Fibroblast of lung (primary cell): ENCODE data around the gene CHCHD6.

Experiments used
- EZH2 ChIP-seq: IDR thresholded peaks from 2 replicates; pipeline ENCODE4 v1.5.1; 2012; ENCODE audit warnings: low read length, control low read depth, mild to moderate bottlenecking; ENCODE audit errors: missing control alignments
- TF ChIP-seq, protein P1 (sequence below), 2 donors: IDR thresholded peaks in 1 of 2; conservative IDR thresholded peaks in 1 of 2; 1 replicate in 1 of 2; 2 replicates in 1 of 2; pipeline ENCODE4 v1.5.1; 2011 to 2012; ENCODE audit warnings: low read length in 2 of 2, control low read depth in 1 of 2, inconsistent platforms in 1 of 2, low read depth in 1 of 2, mild to moderate bottlenecking in 1 of 2

DNA sequence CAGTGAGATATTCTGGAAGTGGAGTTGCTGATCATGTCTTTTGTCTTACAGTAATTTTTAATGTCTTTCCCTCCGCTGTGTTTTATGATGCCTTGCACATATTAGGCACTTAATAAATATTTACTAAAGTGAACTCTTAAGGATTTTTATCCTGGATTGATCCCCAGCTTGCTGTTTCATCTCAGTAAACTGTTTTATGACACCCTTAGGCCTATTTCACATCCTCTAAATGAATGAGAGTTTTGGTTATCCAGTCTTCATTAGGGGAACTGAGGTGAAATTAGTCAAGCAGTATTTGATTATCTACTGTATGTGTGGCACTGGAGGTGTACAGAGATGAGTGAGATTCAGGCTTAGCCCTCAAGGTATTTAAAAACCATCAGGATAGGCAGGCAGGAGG is 19.8 kb downstream of the CHCHD6 start:
- TF ChIP-seq, protein P1, sequence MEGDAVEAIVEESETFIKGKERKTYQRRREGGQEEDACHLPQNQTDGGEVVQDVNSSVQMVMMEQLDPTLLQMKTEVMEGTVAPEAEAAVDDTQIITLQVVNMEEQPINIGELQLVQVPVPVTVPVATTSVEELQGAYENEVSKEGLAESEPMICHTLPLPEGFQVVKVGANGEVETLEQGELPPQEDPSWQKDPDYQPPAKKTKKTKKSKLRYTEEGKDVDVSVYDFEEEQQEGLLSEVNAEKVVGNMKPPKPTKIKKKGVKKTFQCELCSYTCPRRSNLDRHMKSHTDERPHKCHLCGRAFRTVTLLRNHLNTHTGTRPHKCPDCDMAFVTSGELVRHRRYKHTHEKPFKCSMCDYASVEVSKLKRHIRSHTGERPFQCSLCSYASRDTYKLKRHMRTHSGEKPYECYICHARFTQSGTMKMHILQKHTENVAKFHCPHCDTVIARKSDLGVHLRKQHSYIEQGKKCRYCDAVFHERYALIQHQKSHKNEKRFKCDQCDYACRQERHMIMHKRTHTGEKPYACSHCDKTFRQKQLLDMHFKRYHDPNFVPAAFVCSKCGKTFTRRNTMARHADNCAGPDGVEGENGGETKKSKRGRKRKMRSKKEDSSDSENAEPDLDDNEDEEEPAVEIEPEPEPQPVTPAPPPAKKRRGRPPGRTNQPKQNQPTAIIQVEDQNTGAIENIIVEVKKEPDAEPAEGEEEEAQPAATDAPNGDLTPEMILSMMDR (conservative IDR thresholded peaks at IDR 0.05 in 1 of 2, IDR thresholded peaks at IDR 0.05 in 1 of 2; ENCODE audit: low read depth in 1 of 2, low read length in 2 of 2) = no peak
- no peak for TF ChIP-seq EZH2
